Erythroblast (primary cell): ENCODE data around the gene TBC1D1.

Experiments
- GATA1 ChIP-seq: IDR thresholded peaks from 2 replicates; pipeline ENCODE4 v1.6.1; 2011; ENCODE audit warnings: low read depth, mild to moderate bottlenecking, control low read depth, low read length, moderate library complexity
- POLR2A ChIP-seq: IDR thresholded peaks from 2 replicates; pipeline ENCODE4 v1.6.1; 2011; ENCODE audit warnings: mild to moderate bottlenecking, low read length

DNA sequence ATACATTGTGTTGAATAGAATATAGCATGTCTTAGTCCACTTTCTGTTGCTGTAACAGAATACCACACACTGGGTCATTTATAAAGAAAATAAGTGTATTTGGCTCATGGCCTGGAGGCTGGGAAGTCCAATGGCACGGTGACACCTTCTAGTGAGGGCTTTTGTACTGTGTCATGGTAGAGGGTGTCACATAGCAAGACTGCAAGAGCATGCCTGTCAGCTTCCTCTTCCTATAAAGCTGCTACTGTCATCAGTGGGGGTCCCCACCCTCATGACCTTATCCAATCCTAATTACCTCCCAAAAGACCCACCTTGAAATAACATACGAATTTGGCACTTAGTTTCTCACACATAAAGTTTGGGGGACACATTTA is 262.5 kb downstream of the TBC1D1 start:
- TF ChIP-seq POLR2A (no peak), GATA1 (no peak)
